GM15510 (cell line): Measurements from ENCODE around the gene THSD1.

Source experiments
- POLR2A ChIP-seq: IDR thresholded peaks from 3 replicates; pipeline ENCODE4 v1.6.1; 2011; ENCODE audit warnings: borderline replicate concordance; ENCODE audit not compliant: insufficient read length; ENCODE audit errors: extremely low read depth

The THSD1 gene

DNA sequence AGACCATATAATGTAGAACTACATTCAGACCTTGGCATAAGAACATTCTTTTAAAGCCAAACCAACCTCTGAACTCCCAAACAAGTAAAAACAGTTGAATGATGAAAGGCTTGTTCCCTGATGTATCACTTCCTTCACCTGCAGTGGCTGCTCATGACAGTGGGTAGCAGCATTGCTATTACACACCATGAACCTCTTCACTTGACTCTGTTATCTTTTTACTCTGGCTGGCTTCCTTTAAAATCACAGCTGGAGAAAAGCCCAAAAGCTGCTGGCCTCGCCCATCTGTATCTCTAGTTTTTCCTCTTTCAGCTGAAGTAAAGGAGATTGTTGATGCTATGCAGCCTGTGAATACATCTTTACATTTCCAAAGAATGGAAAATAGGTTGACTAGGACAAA, 22.6 kb downstream of the THSD1 start:
- TF ChIP-seq POLR2A, result no peak

DNA sequence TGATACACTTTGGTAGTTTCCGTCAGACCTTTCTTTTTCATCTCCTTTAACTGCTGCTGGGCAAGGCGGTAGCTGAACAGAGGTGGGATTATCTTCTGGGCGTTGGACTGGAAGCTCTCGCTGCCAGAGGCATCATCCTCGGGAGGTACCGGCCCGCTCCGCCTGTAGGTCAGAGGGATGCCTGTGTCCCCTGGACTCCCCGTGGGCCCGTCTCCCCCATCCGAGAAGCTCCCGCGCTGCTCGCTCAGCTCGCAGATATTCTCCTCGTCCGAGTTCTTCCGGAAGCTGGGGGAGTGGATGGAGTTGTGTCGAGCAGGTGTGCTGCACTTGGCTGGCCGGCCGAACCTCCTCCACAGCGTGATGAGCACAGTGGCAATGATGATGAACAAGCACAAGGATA, 27.7 kb downstream of the THSD1 start:
- TF ChIP-seq POLR2A, result no peak

DNA sequence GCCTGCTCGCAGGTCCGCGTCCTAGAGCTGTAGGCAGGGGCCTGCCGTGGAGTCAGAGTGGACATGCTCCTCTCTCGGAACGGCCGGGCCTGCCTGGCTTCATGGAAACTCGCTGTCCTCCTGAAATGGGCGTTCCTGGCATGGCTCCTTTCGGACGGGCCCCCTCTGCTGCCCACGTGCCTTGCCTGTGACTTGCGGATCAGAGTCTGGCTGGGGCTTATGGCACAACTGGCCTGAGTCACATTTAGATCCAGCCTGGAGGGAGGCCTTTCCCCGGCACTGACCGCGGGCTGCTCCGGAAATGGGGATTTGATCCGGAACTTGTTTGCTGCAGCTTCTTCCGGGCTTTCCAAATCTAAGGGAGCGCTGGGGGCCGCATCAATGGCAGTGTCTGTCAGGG, 28.1 kb downstream of the THSD1 start:
- TF ChIP-seq POLR2A, result no peak

DNA sequence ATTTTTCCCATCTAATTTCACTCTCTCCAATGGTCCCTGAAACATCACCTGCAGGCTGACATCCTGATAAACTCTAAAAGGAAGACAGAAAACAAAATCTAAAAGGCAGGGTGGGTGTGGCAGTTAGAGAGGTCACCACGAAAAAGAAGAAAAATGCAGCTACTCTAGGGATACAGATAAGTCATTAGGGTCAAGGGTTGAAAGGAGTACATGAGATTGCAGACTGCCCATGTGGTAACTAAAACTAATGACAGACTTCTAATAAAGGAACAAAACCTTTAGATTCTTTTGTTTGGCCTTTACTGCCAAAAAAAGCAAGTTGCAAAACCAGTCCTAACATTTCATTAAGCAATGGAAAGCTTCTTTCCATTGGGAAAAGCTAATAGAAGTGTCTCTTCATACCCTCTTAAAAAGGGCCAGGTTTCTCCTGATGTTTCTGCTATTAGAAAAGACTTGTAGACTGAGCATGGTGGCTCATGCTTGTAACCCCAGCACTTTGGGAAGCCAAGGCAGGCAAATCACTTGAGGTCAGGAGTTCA, 31.0 kb downstream of the THSD1 start:
- no peak for TF ChIP-seq POLR2A

DNA sequence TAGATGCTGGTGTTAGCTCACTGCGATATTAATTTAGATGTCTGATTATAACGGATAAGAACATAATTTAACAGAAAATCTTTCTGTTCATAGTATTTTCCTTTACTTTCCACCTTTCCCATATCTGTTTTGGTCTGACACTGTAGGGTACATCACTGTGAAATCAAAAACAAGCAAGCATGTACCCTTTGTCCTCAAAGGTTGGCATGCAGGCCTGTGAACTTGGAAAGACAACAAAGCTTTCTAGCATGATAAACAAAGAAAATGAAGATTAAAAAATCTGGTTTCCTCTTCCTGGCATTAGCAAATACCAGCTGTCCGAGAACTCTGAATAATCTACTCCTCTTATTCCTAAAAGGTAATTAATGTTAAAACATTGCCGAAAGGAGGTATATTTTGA, 31.6 kb downstream of the THSD1 start:
- TF ChIP-seq POLR2A, result no peak

DNA sequence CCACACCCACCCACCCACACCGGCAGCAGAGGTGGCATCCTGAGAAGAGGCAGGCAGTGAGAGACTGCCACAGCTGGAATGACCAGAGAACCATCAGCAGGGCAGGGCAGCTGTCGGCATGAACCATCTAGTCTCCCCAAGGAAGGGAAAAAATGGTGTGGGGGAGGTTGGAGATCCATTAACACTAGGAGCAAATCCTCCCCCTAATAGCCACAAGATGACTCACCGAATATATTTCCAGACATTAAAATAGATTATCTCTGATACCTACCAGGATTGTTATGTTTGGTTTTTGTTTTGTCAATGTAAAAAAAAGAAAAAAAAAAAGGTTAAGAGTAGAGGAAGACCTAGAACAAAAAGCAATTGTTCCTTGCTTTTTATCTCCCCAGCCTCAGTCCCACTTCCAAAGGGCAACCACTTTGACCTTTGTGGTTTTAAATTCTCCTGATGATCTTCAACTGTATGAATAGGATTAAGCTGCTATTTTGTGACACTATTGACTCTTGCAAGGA, 34.2 kb downstream of the THSD1 start:
- no peak for TF ChIP-seq POLR2A

DNA sequence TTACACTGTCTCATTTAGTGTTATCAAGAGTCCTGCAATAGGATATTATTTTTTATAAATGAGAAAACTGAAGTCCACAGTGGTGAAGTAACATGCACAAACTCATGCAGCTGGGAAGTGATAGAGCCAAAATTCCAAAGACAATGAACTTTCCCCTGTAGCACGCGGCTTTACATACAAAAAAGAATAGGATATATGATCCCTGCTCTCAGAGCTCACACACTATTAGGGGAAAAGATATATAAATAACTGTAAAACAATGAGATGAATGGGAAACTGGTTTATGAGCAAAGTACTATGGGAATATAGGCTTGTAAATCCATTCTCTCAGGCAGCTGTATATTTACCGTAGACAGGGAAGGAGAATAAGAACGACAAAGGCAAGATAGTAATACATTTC, 39.7 kb downstream of the THSD1 start:
- no peak for TF ChIP-seq POLR2A

DNA sequence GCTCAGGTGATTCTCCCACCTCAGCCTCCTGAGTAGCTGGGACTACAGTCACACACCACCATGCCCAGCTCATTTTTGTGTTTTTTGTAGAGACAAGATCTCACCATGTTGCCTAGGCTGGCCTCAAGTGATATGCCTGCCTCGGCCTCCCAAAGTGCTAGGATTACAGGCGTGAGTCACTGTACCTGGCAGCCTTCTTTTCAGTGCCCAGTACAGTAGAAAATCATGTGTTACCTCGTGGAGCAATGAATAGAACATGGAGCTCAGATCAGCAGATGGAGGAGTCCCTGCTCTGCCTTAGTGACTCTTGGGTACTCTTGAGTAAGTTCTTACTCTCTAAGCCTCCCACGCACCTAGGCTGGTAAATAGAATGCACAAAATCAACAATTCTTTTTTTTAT, 44.7 kb downstream of the THSD1 start:
- TF ChIP-seq POLR2A, result no peak

DNA sequence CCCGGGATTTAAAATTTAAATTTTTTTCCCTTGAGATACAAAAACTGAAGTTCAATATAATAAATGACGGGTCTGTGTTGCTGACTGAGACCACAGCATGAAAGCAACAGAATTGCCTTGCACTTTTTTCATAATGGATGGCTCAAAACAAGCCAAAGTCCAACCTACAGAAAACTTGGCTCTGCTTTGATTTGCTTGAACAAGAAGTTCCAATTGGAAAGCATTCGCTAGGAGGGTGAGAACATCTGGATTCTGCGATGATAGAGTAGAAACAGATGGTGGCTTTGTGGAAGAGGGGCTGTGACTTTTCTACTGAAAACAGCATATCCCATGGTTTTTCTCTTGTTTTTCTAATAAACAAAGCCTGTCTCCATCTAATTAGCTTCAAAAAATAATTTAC, 46.4 kb downstream of the THSD1 start:
- TF ChIP-seq POLR2A, result no peak

DNA sequence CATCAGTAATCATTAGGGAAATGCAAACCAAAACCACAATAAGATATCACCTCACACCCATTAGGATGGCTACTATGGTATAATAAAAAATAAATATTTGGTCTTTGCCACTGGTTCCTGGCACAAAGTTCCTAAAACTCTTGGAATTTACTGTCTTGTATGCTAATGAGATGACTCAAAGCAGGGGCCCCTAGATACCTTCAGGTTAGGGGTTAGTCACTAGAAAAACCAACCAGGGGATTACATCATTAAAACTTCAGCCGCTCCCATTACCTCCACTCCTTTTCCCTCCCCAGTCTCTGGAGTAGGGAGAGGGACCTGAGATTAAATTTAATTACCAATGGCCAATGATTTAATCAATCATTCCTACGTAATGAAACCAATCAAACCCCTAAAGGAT, 49.6 kb downstream of the THSD1 start:
- no peak for TF ChIP-seq POLR2A

DNA sequence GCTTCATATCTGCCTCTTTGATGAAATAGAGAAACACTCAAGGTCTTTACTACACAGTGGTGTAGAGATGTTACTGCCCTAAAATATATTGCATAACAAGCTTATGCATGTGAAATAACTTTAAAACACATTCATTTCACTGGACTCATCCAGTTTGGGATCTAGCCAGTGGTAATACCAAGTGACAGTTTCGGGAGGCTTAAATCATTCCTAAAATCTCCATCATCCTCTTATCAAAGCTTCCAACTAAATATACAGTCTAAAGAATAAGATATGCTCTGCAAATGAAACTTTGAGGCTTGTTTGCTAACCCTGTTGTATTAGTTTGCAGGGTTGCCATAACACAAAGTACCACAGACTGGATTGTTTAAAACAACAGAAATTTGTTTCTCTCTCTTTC, 52.8 kb downstream of the THSD1 start:
- no peak for TF ChIP-seq POLR2A

DNA sequence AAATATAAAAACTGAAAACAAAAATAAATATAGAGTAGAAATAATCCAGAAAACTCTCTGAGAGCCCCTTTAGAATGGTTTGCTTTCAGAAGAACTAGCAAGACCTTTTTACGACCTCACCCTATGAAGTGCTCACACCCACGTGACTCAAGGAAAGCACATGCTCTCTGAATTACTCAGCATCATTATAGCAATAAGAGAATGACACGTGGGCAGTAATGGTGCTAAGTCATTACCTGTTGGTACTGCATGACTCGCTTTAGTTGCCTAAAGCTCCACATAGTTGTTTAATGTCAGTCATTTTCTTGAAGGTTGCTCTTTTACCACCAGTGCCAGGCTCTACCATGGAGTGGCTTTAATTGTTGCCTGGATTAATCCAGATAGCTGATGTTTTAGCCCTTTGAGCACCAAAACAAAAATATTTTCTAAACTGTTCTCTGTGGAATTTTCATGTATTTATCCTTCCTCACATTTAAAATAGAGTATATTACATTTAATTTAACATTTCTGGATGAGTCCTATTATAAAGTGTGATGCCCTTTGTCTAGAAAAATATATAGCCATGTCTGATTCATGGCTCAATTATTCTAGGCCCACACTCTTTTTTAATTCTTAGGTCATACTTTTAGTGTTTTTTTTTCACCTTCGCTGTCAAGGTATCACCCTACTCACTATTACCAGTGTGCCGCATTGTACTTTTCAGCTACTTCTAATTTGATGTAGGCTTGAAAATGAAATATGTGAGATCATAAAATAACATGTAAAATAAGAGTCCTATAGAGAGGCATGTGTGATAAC, 56.8 kb downstream of the THSD1 start:
- no peak for TF ChIP-seq POLR2A

DNA sequence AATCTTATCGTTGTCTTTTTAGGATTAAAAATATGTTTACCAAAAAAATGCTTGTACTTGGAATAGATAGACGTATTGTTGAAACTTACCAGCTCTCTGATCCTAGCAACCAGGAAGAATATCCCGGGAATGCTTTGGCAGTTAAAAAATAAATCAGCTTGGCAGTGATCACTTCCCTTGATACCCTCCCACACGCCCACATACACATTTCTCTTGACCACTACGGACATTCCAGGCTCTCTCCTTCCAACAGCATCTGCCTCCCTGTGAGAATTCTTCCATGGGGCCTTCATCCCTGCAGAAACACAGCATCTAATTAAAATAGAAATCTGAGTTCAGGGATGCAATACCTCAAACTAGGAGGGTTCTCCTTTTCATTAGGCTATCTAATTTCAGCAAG, 57.9 kb downstream of the THSD1 start:
- no peak for TF ChIP-seq POLR2A

DNA sequence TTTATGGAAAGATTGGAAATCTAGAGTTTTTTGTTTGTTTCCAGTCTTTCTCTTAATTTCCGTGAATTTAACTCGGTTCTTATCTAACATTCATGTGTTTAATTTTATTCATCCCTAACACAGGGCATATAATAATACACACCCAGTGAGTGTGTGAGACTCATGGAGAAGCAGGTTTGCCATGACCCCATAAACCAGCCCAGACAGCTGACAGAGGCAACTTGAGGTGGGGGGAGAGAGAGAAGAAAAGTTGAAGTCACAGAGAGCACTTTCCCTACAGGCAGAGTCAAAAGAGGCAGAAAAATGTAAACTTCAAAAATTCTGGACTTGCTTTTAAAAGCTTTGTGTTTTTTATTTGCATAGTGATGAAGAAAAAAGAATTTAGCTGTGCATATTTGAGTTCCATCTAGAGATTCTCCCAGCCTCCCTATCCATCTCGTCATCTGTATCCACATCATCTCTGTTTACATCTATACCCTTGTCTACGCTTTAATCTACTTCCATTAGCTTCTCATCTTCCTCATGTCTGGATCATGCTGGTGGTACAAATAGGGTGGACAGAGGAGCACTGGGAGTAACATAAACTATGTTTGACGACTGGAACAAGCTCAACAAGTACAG, 60.2 kb downstream of the THSD1 start:
- no peak for TF ChIP-seq POLR2A

DNA sequence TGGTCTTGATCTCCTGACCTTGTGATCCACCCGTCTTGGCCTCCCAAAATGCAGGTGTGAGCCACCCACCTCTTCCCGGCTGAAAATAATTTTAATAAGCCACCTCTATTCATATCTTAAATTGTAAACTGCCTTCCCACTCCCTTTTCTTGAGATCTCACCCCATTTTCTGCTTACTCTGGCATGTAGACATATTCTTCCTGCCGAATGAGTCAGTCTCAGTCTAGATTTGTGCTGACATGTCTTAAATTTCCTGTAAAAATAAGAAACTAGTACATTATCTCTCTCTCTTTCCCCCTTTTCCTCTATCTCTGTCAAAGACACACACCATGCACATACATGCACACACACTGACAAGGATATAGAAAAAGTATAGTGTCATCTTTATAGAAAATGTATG, 60.9 kb downstream of the THSD1 start:
- TF ChIP-seq POLR2A, result no peak

DNA sequence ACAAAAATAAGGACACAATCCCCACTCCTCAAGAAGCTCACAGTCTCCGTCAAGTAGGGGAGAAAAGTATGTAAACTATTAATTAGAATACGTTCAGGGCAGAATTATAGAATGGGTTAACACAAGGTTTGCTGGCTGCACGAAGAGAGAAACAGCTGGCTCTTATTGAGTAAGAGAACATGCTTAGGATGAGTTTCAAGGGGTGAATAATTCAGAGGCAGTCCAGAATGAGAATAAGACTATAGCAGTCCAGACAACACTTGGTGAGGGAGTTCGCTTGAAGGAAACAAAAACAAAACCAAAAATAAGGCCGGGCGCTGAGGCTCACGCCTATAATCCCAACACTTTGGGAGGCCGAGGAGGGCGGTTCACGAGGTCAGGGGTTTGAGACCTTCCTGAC, 61.9 kb downstream of the THSD1 start:
- TF ChIP-seq POLR2A, result no peak
